ENCODE data around the gene ARMC5.
"Not testable (repeated sequence)": the region's sequence is repeated elsewhere in the genome, so short reads cannot be mapped to it uniquely, and the experiment has no call there.

Gene ARMC5

DNA sequence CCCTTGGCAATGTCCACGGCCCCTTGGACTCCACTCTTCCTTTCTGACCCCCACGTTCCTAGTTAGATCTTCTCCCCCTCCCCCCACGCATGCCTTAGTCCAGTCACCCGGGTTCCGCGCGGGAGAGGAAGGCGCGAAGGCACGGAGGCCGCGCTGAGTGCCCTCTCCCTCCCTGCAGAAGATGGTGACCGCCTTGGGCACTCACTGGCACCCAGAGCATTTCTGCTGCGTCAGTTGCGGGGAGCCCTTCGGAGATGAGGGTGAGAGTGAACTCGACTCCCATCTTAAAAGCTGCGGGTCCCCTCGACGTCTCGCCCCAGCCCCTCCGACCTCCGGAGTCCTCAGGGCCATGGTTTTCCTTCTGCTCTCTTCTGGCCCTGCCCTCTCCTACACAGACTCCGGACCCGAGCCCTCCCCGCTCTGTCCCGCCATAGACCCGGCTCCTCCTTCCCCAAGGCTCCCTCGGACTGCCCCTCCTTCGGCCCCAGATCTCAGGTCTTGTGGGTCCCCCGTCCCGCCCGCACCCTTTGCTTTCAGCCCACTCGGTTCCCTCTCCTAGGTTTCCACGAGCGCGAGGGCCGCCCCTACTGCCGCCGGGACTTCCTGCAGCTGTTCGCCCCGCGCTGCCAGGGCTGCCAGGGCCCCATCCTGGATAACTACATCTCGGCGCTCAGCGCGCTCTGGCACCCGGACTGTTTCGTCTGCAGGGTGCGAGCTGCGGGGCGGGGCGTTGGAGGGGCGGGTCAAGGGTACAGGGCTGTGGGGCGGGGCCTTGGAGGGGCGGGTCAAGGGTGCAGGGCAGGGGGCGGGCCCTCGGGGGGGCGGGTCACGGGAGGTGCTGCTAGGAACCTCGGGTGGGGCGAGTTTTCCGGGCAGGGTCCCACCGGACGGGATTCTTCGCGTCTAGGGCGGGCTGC, 17.3 kb downstream of the ARMC5 start:
- peak; percentile 79 to 98 (median 81) for DNase-seq (ENCODE audit: low read depth in 3 of 3)

DNA sequence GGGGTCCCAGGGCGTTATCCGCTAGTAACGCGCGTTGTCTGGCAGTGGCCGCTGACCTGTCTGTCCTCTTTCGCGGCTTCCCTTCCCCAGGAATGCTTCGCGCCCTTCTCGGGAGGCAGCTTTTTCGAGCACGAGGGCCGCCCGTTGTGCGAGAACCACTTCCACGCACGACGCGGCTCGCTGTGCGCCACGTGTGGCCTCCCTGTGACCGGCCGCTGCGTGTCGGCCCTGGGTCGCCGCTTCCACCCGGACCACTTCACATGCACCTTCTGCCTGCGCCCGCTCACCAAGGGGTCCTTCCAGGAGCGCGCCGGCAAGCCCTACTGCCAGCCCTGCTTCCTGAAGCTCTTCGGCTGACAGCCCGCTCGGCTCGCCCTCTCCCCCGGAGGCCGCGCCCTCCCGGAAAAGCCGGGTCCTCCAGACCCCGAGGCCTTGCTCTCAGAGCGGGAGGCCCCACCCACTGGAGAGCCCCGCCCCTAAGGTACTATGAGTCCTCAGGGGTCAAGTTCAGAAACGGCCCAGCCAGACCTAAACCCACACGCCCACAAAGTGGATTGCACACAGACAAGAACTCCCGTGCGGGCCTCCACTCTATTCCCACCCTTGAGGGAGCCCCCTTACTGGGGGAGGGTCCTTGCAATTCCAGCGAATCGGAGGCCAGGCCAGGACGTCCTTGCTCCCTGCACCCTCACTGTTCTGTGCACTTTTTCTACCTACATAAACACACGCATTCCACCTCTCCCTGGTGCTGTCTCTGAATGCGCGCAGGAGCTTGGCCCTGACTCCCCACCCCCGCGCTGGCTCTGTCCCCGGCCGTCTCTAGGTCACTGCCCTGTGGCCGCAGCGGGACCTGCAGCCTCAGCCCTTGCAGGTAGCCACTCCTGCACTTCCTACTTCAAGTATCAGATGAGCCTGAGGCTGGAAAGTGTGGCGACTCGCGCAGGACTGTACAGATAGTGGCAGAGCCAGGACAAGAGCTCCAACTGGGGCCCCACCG, 18.2 kb downstream of the ARMC5 start:
- peak in 1 of 3 donors; percentile 16 for DNase-seq (ENCODE audit: low read depth in 3 of 3)

DNA sequence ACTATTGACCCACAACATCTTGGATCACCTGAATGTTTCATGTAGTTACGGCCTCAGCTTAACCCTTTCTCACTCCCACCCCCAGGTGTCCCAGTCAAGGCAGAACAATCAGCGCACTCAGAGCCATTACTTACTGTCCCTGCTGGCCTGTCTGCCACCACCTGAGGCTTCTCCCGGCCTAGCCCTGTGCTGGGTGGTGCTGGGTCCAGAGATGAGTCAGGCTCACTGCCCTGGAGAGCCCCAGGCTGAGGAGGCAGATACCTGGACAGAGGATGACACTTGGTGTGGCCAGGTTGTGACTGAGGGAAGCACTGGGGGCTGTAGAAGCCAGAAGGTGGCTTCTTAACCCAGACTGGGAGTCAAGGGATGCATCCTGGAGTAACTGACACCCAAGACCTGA, 19.7 kb downstream of the ARMC5 start:
- no peak for DNase-seq (ENCODE audit: low read depth in 3 of 3)

DNA sequence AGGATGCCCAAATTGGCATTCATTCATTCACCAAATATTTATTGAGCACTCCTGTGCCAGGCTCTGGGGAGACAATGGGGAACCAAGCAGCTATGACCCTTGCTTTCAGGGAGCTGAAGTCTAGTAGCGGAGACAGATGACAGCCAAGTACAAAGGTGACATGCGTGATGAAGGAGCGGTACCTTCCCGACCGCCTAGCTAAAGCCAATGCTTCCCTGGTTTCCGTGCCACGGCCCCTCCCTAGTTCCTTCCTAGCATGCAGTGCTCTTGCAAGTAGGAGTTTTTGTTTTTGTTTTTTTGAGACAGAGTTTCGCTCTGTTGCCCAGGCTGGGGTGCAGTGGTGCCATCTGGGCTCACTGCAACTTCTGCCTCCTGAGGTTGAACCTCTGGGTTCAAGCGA, 20.4 kb downstream of the ARMC5 start:
- DNase-seq (ENCODE audit: low read depth in 3 of 3) = no peak

DNA sequence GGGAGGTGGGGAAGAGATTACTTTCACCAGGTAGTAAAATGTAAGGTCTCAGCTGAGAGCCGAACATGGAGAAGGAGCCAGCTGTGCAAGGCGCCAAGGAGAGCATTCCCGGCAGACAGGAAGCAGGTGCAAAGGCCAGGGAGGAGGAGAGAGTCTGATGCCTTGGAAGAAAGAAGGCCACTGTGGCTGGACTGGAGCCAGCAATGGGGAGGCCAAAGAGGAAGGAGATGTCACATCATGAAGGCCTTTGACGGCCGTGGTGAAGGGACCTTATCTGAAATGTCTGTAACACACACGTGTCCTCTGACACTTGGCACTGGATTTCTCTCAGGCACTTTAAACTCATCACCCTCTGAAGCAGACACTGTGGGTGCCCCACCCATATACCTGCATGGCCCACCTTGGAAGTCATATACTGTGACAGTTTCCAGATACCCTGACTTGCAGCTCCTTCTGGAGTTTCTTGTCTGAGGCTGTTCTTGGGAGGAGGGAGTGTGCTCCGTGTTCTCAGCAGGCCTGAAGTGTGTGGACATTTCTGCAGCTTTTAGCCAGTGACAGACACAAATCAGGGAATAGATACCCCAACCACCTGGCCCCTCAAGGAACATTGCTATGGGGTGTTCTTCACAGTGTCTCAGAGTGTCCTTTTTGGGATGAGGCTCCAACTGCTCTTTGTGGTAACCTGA, 21.7 kb downstream of the ARMC5 start:
- DNase-seq (ENCODE audit: low read depth in 3 of 3) = no peak

DNA sequence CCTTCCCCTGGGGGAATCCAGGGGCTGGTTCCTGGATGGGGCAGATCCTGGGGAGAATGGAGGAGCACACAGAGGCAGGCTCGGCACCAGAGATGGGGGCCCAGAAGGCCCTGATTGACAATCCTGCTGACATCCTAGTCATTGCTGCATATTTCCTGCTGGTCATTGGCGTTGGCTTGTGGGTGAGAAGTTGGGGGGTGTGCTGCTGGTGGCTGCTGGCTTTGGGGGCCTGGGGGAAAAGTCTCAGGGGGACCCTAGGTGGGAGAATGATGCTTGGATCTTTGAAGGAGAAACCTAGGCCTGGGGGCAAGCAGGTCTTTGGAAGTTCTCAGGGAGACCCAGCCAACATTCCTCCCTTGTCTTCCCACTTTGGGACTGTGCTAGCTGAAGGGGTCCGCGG, 23.8 kb downstream of the ARMC5 start, which contains the start of gene SLC5A2:
Gene SLC5A2 (plus strand): TSS at position 43 of the 400 bp plus-strand sequence. CDS start 14 bp downstream, at position 57.
- DNase-seq (ENCODE audit: low read depth in 3 of 3) = no peak

DNA sequence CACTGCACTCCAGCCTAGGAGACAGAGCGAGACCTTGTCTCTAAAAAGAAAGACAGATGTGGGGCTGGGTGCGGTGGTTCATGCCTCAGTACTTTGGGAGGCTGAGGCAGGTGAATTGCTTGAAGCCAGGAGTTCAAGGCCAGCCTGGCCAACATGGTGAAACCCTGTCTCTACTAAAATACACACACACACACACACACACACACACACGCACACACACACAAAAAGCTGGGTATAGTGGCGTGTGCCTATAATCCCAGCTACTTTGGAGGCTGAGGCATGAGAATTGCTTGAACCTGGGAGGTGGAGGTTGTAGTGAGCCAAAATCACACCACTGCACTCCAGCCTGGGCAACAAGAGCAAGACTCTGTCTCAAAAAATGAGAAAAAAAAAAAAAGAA, 24.7 kb downstream of the ARMC5 start:
- DNase-seq (ENCODE audit: low read depth in 3 of 3) = not testable (repeated sequence)

DNA sequence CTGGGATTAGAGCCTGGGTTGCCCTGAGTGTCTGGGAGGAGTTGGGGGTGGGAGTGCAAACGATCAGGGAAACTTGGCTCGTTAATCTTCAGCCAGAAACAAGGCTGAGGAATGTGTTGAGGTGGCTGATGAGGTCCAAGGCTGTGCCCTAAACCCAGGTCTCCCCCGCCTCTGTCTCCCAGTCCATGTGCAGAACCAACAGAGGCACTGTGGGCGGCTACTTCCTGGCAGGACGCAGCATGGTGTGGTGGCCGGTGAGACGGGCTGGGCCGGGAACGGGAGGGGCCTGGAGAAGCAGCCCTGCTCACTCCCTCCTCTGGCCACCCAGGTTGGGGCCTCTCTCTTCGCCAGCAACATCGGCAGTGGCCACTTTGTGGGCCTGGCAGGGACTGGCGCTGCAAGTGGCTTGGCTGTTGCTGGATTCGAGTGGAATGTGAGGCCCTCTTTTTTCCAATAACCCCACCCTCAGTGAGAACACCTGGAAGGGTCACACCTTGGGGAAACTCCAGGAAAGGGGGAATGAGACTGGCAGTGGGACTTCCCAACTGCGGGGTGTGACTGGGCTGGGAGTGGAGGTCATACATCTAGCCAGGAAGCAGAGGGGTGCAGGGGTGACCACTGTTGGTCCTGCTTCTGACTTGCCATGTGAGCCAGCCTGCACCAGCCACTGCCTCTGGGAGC, 25.3 kb downstream of the ARMC5 start:
- no peak for DNase-seq (ENCODE audit: low read depth in 3 of 3)

DNA sequence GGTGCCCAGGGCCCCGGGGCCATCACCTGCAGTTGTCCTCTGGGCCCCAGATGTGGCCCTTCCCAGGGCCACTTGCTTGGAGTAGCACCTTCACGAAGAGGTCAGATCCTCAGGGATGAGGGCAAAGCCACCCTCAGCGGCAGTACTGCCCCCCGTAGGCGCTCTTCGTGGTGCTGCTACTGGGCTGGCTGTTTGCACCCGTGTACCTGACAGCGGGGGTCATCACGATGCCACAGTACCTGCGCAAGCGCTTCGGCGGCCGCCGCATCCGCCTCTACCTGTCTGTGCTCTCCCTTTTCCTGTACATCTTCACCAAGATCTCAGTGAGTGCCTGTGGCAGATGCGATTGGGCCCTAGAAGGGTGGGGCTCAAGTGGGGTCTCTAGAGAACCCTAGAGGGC, 26.3 kb downstream of the ARMC5 start:
- DNase-seq (ENCODE audit: low read depth in 3 of 3) = no peak

DNA sequence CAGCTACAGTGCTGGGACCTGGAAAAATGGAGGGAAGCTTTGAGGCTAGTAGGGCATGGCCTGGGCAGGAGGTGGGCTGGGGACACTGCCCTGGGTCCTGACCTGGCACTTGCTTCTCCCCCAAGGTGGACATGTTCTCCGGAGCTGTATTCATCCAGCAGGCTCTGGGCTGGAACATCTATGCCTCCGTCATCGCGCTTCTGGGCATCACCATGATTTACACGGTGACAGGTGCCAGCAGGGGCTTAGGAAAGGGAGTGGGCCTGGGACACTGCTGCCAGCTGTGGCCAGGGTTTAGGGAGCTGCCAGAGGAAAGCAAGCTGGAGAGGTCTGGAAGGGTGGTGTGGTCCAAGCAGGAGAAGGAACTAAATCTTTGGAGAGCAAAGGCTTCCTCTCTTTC, 26.7 kb downstream of the ARMC5 start:
- DNase-seq (ENCODE audit: low read depth in 3 of 3) = no peak

DNA sequence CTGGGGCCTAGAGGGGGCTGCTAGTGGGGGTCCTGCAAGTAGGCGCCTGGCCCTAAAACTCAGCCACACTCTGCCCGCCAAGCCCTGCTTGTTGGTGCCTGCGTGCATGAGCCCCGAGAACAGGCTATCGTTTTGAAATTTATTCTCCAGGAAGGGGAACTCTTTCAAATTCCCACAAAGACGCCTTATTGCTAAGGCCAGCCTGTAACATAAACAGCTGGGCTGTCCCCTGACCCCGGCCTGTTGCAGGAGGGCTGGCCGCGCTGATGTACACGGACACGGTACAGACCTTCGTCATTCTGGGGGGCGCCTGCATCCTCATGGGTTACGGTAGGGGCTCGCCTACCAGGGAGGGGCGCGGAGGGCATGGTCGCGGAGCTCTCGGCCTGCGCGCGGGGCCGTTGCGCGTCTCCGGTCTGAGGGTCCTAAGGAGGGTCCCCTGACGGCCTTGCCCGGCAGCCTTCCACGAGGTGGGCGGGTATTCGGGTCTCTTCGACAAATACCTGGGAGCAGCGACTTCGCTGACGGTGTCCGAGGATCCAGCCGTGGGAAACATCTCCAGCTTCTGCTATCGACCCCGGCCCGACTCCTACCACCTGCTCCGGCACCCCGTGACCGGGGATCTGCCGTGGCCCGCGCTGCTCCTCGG, 27.9 kb downstream of the ARMC5 start:
- DNase-seq (ENCODE audit: low read depth in 3 of 3) = no peak

DNA sequence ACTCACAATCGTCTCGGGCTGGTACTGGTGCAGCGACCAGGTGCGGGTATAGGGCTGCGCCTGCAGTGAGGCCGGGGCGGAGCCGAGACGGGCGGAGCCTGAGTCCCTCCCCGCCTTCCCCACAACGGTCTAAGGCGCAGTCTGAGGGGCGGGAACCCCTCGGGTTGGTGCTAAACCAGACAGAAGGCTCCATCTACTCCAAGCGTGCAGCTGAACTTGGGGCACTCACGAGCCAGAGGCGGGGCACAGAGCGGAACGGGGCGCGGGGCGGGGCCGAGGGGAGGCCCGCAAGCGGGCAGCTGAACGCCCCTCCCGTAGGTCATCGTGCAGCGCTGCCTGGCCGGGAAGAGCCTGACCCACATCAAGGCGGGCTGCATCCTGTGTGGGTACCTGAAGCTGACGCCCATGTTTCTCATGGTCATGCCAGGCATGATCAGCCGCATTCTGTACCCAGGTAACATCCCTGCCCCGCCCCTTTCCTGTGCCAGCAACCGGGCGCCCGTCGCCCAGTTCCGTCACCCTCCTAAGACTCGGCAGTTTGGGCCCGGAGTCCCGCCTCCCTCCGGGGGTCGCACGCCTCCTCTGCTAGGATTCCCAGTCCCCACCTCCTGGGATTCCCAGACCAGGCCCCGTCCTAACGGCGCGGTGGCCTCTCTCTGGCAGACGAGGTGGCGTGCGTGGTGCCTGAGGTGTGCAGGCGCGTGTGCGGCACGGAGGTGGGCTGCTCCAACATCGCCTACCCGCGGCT, 28.6 kb downstream of the ARMC5 start:
- DNase-seq (ENCODE audit: low read depth in 3 of 3) = peak in 1 of 3 donors; percentile 54

DNA sequence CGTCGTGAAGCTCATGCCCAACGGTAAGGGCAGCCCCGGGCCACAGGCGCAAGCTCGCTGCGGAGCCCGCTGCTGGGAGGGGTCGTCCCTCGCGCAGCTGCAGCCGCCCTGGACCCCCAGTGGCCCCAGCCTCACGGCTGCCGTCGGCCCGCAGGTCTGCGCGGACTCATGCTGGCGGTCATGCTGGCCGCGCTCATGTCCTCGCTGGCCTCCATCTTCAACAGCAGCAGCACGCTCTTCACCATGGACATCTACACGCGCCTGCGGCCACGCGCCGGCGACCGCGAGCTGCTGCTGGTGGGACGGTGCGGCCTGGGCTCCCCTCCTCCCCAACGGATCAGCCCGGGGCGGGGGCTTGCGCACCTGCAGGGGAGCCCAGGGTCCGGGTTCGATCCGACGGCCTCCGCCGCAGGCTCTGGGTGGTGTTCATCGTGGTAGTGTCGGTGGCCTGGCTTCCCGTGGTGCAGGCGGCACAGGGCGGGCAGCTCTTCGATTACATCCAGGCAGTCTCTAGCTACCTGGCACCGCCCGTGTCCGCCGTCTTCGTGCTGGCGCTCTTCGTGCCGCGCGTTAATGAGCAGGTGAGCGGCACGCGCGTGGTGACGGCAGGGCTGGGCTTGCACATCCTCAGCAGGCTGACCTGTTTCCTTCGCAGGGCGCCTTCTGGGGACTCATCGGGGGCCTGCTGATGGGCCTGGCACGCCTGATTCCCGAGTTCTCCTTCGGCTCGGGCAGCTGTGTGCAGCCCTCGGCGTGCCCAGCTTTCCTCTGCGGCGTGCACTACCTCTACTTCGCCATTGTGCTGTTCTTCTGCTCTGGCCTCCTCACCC, 29.4 kb downstream of the ARMC5 start:
- DNase-seq (ENCODE audit: low read depth in 3 of 3) = no peak

DNA sequence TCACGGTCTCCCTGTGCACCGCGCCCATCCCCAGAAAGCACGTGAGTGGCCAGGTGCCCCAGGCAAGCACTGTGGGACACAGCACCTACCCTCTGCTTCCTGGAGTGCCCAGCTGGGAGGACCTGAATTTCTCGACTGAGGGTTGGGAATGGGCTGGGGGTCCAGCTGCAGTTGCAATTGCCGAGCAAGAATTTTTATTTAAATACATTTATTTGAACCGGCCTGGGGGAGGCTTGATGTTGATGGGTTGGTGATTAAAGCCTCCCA, 29.9 kb downstream of the ARMC5 start:
- DNase-seq (ENCODE audit: low read depth in 3 of 3) = no peak

DNA sequence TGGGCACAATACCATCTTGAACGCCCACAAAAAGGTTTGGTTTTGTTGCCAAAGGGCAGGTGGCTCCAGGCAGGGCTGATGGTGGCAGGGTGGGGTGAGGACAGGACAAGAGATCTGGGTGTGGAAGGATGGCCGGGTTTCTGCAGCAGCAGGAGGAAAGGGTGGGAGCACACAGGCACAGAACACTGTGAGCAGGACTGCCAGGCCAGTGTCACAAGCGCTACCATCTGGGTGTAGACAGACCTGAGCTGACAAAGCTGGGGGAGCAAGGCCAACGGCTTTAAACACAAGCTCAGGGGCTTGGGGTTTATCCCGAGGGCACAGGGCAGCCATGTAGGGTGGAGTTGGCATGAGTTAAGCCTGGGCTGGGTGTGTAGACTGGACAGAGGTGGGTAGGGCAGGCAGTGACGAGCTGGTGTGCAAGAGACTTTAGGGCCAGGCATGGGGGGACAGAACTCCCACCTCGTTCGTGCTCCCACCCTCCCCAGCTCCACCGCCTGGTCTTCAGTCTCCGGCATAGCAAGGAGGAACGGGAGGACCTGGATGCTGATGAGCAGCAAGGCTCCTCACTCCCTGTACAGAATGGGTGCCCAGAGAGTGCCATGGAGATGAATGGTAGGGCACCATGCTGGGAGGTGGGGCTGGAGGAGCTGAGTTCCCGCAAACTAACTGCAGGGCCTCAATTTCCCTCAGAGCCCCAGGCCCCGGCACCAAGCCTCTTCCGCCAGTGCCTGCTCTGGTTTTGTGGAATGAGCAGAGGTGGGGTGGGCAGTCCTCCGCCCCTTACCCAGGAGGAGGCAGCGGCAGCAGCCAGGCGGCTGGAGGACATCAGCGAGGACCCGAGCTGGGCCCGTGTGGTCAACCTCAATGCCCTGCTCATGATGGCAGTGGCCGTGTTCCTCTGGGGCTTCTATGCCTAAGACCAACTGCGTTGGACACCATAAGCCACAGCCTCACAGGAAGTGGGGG, 30.6 kb downstream of the ARMC5 start:
- no peak for DNase-seq (ENCODE audit: low read depth in 3 of 3)

DNA sequence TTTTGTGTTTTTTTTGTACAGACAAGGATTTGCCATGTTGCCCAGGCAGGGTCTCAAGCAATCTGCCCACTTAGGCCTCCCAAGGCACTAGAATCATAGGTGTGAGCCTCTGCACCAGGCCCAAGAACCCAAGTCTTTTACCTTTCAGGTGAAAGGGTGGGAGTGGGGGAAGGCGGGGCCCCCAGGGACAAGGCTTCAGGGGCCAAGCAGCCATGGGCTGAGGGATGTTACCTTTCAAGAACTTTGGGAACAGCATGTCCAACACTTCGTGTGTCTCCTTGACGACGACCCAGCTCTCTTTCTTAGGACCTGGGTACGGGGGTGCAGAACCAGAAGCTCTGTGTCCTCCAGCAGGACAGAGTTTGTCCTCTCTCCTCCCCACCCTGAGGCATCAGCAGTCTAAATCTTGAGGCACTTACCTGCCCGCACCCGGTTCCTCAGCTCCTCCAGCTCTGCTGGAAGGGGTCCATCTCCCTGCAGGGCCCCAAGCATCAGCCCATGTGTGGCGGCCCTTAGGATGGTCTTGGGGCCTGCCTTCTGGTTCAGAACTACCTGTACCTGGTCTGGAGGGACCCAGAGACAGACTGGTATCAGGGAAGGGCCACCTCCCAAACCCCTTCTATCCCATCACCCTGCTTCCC, 32.6 kb downstream of the ARMC5 start:
- DNase-seq (ENCODE audit: low read depth in 3 of 3) = no peak

DNA sequence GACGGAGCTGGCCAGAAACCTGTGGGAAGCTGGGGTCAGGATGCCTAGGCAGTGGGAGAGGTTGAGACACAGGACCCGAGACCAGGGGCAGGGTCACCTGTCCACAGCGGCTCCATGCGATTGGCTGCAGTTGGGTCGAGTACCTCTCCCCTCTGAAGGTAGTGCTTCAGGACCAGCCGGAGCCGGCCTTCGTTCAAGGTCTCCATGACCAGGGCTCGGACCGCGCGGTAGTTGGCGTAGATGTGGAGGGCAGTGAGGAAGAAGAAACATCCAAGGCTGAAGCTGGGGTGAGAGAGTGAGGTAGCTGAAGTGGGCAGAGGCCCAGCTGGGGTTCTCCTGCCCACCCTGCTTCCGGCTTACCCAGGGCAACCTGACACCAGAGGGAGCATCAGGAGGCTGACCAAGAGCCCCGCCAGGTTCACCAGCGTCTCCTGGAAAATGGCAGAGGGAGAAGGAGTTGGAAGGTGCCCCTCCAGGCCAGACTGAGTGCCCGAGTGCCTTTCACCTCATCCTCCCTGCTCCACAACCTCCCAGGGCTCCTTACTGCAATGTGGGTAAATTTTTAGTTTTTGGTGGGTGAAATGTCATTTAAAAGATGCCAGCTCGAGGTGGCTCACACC, 34.3 kb downstream of the ARMC5 start:
- DNase-seq (ENCODE audit: low read depth in 3 of 3) = no peak
